ENCODE data around the gene DEFB108B. TPM values are rescaled to one million over a fixed set of nuclear protein-coding genes. Genes with fewer than 3 reads are reported as not detected.
"Not testable (repeated sequence)": the region's sequence is repeated elsewhere in the genome, so short reads cannot be mapped to it uniquely, and the experiment has no call there.

The DEFB108B gene, protein sequence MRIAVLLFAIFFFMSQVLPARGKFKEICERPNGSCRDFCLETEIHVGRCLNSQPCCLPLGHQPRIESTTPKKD
- polyA plus RNA-seq (ENCODE audit: insufficient read length in 4 of 4) = not detected

DNA sequence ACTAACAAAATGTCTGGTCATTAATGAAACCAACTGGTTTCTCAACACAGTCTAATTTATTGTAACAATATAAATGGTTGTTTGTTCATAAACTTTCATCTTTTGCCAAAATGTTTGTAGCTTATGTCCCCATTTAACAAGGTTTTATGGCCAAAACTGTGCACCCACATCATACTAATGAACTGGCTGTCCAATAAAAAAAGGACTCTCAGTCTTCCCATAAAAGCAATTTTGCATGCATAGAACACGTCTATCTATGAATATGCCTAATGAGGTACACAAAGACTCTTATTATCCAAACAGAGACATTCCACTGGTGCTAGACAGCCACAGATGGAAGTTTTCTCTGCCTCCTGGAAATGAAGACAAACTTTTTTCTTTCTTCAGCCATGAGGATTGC lies at the start of gene DEFB108B:
TSS of gene DEFB108B (plus strand) at position 390 of the 400 bp plus-strand sequence. CDS start at position 390, 0 bp downstream.
- DNase-seq (ENCODE audit: low read depth in 4 of 4, low spot score in 3 of 4) = not testable (repeated sequence)

DNA sequence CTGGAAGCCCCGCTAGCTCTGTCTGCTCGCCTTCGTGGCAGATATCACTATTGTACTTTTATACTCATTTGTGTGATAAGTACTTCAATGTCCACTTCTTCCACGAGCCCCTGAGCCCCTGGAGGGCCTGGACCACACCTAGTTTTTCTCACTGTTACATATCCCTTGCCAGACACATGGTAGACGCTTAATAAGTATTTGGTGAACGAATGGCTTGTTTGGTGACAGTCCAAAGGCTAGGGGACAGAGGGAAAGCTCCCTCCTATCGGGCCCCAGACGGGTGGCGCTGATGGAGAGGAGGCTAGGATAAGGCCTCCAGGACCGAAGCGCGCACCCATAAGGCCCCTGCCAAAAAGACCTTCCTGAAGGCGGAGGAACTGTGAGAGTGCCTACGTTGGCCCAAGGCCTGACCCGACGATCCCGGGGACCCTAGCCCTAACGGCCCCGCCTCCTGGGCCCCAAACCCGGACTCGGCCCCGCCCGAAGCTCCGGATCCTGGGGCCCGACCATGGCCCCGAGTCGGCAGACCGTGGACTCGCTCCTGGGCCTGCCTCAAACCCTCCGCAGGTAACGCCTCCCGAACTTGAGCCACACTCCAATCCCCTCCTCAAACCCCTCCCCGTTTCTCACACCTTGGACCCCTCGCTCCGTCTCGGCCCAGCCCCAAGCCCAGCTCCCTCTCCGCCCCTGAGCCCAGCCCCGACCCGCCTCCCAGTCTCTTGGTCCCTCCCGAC lies 46.7 kb upstream of the DEFB108B start:
- DNase-seq (ENCODE audit: low read depth in 4 of 4, low spot score in 3 of 4) = peak; percentile 67 to 84 (median 77)

DNA sequence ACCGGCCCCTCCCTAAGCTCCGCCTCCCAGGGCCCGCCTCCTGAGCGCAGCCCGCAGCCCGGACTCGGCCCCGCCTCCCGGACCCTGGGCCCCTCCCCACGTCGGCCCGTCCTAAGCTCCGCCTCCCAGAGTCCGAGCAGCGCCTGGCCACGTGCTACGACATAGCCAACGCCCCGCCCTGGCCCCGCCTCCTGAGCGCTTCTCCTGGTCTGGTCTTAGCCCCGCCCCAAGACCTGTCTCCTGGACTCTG lies 46.2 kb upstream of the DEFB108B start:
- DNase-seq (ENCODE audit: low read depth in 4 of 4, low spot score in 3 of 4) = peak in 3 of 4 donors; percentile 96 to 97 (median 97)

DNA sequence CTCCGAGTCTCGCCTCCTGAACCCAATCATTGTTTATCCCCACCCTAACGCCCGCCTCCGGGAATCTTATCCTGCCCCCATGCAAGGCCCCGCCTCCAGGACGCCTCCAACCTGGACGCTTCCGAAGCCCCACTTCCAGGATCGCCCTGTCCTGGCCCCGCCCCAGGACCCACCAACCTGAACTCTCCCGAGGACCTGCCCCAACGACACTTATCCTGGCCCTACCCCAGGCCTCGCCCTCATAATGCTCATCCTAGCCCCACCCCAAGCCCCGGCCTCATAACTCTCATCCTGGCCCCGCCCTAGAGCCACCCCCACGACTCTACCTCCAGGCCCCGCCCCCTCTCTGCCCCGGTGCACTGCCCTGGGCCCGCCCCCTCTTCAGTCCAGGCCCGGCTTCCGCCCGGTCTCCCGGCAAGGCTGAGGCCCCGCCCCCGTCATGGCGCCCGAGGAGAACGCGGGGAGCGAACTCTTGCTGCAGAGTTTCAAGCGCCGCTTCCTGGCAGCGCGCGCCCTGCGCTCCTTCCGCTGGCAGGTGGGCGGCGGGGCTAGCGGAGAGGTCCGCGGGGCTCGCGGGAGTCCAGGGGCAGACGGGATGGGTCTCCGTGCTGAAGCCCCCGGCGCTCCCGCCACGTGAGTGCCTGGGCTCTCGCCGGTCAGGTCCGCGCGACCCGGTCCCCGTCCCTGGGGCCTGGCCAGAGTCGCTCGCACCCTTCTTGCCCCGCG lies 45.7 kb upstream of the DEFB108B start:
- DNase-seq (ENCODE audit: low read depth in 4 of 4, low spot score in 3 of 4) = peak in 3 of 4 donors; percentile 83 to 98 (median 85)

DNA sequence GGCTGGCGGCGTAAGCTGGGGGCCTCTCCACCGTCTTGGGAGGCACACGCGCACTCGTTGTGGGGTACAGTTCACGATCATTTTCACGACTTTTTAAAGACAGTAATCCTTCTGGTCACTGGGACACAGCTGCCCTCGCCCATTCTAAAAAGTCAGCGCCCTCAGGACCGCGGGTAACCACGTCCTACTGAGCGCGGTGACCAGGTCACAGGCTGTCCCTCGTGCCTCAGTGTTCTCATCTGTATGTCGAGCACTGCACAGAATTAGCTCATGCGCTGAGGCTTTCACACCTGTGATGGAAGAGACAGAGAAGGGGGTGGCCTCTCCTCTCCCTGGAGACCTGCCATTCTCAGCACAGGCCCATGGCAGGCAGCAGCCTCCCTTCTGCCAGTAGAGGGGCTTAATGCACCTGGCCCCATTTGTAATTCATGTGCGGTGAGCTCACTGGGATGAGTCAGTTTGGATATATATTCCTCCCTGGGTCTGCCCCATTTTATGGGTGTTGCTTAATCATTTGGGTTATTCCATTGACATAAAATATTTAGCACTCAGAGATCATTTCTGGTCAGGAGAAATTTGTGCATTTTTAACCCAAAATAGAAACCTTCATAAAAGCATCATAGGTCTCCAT lies 45.1 kb upstream of the DEFB108B start:
- DNase-seq (ENCODE audit: low read depth in 4 of 4, low spot score in 3 of 4) = not testable (repeated sequence)

DNA sequence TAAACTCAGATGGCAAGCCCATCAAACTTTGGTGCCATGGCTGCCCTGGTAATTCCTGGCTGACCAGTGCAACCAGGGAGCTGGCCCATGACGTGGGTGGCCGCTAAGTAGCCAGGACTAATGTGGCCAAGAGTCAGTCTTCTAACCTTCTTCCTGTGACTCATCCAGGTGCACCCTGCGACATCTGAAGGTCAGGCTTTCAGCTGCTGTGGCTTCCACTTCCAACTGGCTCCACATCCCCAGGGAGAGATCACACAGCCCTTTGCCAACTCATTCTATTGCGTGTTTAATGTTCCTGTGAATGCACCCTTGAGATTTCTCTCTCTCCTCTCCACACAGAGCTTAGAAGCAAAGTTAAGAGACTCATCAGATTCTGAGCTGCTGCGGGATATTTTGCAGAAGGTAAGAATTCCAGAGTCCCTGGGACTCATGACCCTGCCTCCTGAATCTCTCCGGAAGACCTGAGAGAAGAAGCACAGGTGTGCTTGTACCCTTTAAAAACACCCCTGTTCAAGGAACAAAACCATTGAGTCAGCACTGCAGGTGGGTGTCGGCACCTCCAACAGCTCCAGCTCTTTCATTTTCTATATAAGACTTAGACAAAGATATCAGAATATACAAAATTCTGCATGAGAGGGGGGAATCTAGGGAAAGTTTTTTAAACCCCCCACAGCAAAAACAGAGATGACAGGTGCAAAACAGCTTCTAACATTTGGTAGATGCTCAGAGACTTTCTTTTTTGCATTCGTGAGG lies 43.4 kb upstream of the DEFB108B start:
- not testable (repeated sequence) for DNase-seq (ENCODE audit: low read depth in 4 of 4, low spot score in 3 of 4)

DNA sequence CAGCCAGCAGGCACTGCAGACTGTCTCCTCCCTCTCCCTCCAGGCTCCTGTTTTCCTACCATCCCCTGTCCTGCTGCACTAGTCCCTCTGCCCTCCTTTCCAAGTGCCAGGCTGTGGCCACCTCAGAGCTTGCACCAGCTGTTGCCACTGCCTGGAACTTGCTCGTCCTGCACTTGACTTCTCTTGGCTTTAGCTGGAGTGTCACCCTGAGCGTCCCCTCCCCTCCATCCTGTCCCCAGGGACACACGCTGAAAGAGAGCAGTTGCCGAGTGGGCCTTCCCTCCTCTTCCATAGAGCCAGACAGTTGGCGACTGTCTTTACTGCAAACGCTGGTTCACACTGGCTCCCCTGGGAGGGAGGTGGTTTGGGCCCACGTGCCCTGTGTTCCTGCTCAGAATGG lies 41.9 kb upstream of the DEFB108B start:
- DNase-seq (ENCODE audit: low read depth in 4 of 4, low spot score in 3 of 4) = not testable (repeated sequence)

DNA sequence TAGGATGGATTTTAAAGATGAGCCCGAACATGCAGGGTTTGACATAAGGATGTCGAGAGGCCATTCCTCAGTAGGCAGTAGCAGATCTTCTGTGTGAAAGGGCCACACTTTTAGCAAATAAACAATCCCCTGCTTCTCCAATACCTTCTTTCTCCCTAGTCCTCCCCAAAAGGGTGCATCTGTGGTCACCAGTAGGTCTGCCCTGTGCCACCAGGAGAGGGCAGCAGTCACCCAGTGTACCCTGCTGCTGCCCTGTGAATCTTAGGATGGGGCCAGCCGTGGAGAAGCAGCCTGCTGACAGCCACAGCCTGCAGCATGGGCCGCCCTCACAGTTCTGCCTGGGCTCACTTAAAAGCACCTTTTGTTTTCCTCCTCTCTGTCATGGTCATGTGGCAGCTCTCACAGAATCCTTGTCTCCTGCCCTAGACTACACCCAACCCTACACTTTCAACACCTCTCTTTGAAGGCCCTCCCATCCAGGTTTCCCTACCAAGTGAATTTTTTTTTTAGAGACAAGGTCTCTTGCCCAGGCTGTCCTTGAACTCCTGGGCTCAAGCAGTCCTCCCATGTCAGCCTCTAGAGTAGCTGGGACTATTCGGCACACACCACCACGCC lies 40.3 kb upstream of the DEFB108B start:
- DNase-seq (ENCODE audit: low read depth in 4 of 4, low spot score in 3 of 4) = not testable (repeated sequence)

DNA sequence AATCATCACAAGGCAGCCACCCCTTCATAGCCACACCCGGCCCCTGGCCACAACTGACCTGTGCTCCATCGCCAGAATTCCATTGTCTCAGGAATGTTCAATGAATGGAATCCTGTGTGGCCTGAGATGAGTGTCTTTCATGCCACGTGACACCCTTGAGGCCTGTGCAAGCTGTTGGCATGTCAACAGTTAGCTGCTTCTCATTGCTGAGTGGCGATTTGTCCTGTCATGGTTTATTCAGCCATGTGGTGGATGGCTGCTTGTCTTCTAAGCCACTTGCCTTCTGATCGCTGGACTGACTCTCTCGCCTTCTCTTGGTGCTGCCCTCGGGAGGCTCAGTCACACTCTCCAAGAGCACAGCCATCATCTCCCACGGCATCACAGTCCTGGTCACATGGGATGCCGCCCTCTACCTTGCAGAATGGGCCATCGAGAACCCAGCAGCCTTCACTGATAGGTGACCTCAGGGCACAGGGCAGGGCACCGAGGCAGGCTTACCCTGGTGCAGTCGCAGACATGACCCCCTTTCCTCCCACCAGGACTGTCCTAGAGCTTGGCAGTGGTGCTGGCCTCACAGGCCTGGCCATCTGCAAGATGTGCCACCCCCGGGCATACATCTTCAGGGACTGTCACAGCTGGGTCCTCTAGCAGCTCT lies 38.5 kb upstream of the DEFB108B start:
- DNase-seq (ENCODE audit: low read depth in 4 of 4, low spot score in 3 of 4) = not testable (repeated sequence)

DNA sequence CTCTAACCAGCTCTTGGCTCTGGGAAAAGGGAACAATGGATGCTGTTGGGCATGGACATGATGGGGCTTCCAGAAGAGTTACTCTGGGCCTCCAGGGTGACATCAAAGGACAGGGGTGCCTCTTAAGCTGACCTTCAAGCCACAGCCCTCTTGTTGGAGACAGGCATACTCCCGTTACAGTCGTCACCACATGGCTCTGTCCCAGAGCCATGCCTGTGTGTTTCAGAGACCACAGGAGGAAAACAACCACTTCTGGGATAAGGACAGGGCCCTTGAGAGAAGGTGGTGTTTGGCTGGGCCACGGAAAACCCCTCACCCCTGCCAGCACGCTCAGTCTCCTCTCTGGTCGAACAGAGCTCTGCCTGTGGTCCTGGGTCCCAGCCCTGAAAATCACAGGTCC lies 37.8 kb upstream of the DEFB108B start:
- DNase-seq (ENCODE audit: low read depth in 4 of 4, low spot score in 3 of 4) = not testable (repeated sequence)

DNA sequence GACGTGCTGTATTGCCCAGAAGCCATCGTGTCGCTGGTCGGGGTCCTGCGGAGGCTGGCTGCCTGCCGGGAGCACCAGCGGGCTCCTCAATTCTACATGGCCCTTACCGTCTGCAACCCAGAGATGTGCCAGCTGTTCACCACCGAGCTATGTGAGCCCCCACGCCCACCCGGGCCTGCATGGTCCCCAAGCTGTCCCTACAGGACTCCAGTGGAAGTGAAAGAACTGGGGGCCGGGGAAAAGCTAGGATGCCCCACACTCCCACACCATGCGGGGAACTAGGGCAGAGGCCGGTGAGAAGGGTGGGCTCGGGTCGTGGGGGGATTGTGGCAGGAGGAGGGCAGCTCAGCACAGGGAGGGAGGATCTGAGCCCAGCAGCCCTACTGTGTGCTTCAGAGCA lies 37.0 kb upstream of the DEFB108B start:
- DNase-seq (ENCODE audit: low read depth in 4 of 4, low spot score in 3 of 4) = not testable (repeated sequence)

DNA sequence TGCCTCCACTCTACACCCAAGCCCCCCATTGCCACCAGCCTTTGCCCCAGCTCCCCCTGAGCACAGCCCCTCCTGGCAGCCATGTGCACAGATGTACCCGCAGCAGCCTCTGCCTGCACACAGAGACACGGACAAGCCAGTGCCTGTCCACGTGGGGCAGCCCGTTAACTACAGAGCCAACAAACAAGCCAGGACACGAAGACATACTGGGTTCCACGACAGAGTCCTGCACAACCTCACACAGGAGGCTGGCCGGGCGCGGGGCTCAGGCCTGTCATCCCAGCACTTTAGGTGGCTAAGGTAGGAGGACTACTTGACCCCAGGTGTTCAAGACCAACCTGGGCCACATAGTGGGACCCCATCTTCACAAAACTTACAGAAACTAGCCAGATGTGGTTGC lies 36.2 kb upstream of the DEFB108B start:
- DNase-seq (ENCODE audit: low read depth in 4 of 4, low spot score in 3 of 4) = not testable (repeated sequence)

DNA sequence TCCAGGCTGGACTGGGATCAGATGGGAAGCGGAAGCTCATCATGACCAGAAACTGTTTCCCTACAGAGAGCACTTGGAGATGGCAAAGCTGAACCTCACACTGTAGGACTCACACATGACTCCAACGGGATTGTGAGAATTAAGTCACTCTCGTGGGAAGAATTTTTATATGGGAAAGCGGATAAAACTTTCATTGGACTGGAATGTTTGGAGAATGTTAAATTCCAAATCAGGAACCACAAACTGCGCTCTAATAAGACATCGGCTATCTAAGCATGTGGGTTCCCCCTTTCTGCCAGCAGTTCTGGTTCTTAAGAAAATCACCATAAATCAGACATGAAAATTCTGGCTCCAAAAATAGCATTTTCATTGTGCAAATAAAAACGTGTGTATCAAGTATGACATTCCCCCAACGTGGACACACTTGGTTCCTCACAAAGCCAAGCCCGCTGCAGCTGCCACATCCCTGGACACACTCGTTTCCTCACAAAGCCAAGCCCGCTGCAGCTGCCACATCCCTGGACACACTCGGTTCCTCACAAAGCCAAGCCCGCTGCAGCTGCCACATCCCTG lies 33.4 kb upstream of the DEFB108B start:
- DNase-seq (ENCODE audit: low read depth in 4 of 4, low spot score in 3 of 4) = not testable (repeated sequence)

DNA sequence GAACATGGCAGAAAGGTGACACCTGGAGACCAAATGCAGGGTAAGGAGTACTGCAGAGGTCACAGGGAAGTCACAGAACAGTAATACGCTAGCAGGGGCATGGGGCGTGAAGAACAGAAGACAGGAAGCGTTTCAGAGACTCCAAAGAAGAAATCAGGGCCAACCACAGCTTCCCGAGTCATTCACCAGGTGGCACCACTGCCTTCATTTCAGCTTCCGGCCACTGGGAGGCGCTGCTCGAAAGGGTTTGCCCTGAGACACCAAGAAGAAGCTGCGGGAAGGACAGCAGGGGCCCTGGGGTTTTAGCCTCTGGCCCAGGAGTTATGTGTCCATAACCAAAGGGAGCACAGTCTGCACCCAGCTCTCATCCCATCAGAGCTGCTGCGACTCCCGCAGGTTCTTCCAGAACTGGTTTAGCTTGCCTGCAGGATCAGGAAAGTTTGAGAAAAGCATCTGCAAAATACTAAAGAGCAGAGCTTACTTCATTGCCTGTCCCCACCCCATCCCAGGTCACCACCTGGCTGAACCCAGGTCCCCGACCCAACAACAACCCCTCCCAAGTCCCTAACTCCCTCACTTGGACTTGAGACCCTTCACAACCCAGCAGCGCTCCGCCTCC lies 32.6 kb upstream of the DEFB108B start:
- DNase-seq (ENCODE audit: low read depth in 4 of 4, low spot score in 3 of 4) = peak in 1 of 4 donors; percentile 36

DNA sequence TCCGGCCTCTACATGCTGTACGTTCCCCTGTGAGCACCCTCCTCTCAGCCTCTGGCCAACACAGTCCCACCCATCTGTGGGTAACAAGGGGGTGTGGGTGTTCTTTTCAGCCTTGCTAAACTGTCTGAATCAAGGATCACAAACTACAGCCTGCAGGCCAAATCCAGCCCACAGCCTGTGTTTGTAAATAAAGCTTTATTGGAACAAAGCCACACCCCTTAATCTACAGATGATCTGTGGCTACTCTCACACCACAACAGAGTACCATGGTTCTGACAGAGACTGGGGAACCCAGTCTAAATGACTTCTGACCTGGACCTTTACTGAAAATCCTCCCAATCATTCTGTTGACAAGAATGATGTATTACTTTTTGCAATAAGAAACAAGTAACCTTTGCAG lies 32.0 kb upstream of the DEFB108B start:
- DNase-seq (ENCODE audit: low read depth in 4 of 4, low spot score in 3 of 4) = not testable (repeated sequence)

DNA sequence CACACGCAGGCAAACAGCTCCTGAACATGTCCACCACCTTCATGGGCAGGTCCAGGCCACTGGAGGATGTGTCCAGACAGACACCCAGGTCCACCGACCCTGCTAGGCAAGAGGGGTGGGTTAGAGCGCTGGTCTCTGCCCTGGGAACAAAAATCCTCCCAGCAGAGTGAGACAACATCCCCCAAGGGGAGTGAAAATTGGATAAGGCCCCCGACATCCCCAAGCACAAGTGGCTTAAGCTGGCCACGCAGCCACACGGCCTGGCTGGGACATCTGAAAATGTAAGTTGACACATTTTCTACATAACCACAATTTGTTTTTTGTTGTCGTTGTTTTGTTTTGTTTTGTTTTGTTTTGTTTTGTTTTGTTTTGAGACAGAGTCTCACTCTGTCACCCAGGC lies 30.1 kb upstream of the DEFB108B start:
- DNase-seq (ENCODE audit: low read depth in 4 of 4, low spot score in 3 of 4) = not testable (repeated sequence)

DNA sequence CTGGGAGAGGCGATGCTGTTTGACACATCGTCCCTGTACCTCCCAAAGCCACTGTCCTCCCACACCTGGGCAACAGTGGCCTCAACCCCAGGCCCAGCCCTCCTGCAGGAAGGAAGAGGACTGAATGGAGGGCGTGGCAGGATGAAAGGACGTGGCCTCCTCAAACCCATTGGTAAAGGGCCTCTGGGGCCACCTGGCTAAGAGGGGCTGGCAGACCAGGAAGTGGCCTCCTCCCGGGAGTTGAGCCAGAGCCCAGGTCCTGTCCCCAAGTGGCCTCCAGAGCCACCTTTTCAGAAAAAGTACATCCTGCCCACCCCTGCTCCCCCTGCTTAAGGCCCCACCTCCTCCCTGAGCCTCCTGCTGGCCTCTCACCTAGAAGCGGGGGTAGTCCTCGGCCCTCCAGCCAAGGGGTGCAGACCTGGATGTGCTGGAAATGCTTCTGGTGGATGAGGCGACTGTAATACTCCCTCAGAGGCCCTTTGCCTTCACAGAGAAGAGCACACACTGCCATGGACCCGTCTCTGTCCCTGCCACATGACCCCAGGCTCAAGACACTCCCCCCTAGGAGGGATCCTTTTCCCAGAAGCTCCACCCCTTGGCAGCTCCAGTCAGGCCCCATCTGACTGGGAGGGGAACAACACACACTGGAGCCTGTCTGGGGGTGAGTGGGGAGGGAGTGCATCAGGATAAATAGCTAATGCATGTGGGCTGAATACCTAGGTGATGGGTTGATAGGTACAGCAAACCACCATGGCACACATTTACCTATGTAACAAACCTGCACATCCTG lies 28.6 kb upstream of the DEFB108B start:
- DNase-seq (ENCODE audit: low read depth in 4 of 4, low spot score in 3 of 4) = not testable (repeated sequence)

DNA sequence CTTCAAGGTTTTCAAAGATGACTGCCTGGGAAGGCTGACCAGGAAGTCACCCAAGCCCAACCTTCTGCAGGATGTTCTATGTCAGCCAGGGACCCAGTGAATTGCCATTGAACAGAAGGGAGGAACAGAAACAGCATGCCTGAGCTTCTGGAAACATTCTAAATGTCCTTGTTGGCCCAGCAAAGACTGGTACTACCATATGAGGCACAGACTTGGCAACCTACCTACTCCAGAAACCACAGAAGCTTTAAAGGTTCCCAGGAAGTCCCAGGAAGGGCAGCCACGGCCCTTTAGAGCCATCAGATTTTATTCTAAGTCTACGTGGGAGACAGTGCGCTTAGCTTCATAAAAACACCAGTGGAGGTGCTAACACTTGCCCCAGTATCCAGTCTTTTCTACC lies 20.5 kb upstream of the DEFB108B start:
- not testable (repeated sequence) for DNase-seq (ENCODE audit: low read depth in 4 of 4, low spot score in 3 of 4)

All from right renal pelvis (tissue), 4 donors.